Uterus (tissue), 2 donors: ENCODE measurements around the gene DNASE2.

Source experiments
- POLR2A ChIP-seq, 2 donors: fragments of 450-650 bp; IDR thresholded peaks; one replicate each; pipeline ENCODE4 v1.6.1; 2016; ENCODE audit warnings: antibody characterized with exemption in 2 of 2, mild to moderate bottlenecking in 1 of 2, moderate library complexity in 1 of 2
- TF ChIP-seq, protein P1 (sequence below), 4 experiments: fragments of 200-600 bp in 2 of 4; fragments of 450-650 bp in 2 of 4; sonication (generic) in 2 of 4; IDR thresholded peaks; one replicate each; pipeline ENCODE4 v1.5.1; 2016 to 2019; ENCODE audit warnings: antibody characterized with exemption in 4 of 4, mild to moderate bottlenecking in 2 of 4, moderate library complexity in 1 of 4

DNA sequence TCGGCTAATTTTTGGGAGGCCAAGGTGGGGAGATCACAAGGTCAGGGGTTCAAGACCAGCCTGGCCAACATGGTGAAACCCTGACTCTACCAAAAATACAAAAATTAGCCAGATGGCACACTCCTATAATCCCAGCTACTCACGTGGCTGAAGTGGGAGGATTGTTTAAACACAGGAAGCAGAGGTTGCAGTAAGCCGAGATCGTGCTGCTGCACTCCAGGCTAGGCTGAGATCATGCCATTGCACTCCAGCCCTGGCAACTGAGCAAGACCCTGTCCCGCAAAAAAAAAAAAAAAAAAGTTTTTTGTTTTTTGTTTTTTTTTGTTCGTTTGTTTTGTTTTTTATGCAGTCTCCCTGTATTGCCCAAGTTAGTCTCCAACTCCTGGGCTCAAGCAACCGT lies 21.7 kb downstream of the DNASE2 start:
- TF ChIP-seq, protein P1, sequence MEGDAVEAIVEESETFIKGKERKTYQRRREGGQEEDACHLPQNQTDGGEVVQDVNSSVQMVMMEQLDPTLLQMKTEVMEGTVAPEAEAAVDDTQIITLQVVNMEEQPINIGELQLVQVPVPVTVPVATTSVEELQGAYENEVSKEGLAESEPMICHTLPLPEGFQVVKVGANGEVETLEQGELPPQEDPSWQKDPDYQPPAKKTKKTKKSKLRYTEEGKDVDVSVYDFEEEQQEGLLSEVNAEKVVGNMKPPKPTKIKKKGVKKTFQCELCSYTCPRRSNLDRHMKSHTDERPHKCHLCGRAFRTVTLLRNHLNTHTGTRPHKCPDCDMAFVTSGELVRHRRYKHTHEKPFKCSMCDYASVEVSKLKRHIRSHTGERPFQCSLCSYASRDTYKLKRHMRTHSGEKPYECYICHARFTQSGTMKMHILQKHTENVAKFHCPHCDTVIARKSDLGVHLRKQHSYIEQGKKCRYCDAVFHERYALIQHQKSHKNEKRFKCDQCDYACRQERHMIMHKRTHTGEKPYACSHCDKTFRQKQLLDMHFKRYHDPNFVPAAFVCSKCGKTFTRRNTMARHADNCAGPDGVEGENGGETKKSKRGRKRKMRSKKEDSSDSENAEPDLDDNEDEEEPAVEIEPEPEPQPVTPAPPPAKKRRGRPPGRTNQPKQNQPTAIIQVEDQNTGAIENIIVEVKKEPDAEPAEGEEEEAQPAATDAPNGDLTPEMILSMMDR (IDR thresholded peaks at IDR 0.05) = no peak
- TF ChIP-seq POLR2A (IDR thresholded peaks at IDR 0.05) = no peak
